ENCODE data around the gene ARSJ.

DNA sequence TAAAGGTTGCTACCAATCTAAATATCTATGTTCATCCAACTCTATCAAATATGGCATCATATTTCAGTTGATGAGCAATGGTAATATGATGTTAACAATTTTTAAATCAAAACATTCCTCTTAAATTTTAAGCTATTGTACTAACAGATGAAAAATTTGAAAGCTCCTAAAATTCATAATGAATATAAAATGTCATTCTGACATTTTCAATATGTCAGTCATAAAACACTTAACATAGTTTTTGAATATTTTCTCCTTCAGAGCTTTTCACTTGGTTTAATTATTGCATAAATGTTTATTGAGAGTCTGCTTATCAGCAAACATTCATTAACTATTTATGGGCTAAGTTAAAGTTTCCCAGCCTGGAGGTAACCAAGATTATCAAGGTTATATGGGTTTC lies 11.8 kb downstream of the ARSJ start:
- TF ChIP-seq NFRKB (IDR thresholded peaks at IDR 0.05) (no peak), L3MBTL2 (conservative IDR thresholded peaks at IDR 0.05) (no peak), SP1 (IDR thresholded peaks at IDR 0.05) (no peak), ARNT (IDR thresholded peaks at IDR 0.05) (no peak), FOXM1 (IDR thresholded peaks at IDR 0.05; ENCODE audit: borderline replicate concordance) (no peak), FOXK2 (IDR thresholded peaks at IDR 0.05) (no peak)
